Loucy (cell line): Measurements from ENCODE around the gene PARP15.

Experiments
- CTCF ChIP-seq: fragments of 200-600 bp; sonication (generic); conservative IDR thresholded peaks from 2 replicates; pipeline ENCODE4 v1.5.1; 2014; ENCODE audit warnings: mild to moderate bottlenecking, antibody characterized with exemption, low read length
- EZH2phosphoT487 ChIP-seq: fragments of 200-600 bp; IDR thresholded peaks from 2 replicates; pipeline ENCODE4 v1.6.1; 2018; ENCODE audit warnings: antibody characterized with exemption, mild to moderate bottlenecking, moderate library complexity, borderline replicate concordance

GRCh38 chr3:122668930-122669730, 91.7 kb downstream of the PARP15 start:
- TF ChIP-seq CTCF (no peak), EZH2phosphoT487 (no peak)
